ENCODE data around the gene IREB2. TPM values are rescaled to one million over a fixed set of nuclear protein-coding genes. Genes with fewer than 3 reads are reported as not detected.

The IREB2 gene
- total RNA-seq, 4 donors from 2014 or later = 25.6 to 87.5 (median 48.6) TPM

- Histone ChIP-seq H3K4me1 (peaks cover 8% of the 10 kb centered on the region), H3K9me3 (no peaks in the 10 kb centered on the region), H3K27me3 (peaks cover 6% of the 10 kb centered on the region), H3K27ac (no peak overlapping the region), H3K4me3 (no peak overlapping the region), H3K36me3 (no peaks in the 10 kb centered on the region)
- WGBS = 71% methylated on average over 3 of the region's 3 CpGs
- no peak for DNase-seq (ENCODE audit: low spot score in 2 of 2)
- TF ChIP-seq CTCF (IDR thresholded peaks at IDR 0.05) (no peak), POLR2A (IDR thresholded peaks at IDR 0.05) (no peak), POLR2AphosphoS5 (IDR thresholded peaks at IDR 0.05) (no peak), EP300 (IDR thresholded peaks at IDR 0.05) (no peak)
Measured at GRCh38 chr15:78390826-78391225, 47.2 kb upstream of the IREB2 start.

GRCh38 chr15:78391781-78392180, 46.2 kb upstream of the IREB2 start:
- Histone ChIP-seq H3K27me3 (no peaks in the 10 kb centered on the region), H3K9me3 (no peaks in the 10 kb centered on the region), H3K27ac (no peak overlapping the region), H3K4me3 (no peak overlapping the region), H3K4me1 (peaks cover 10% of the 10 kb centered on the region), H3K36me3 (no peaks in the 10 kb centered on the region)
- no peak for TF ChIP-seq CTCF (IDR thresholded peaks at IDR 0.05)
- TF ChIP-seq POLR2A (IDR thresholded peaks at IDR 0.05) = no peak
- TF ChIP-seq POLR2AphosphoS5 (IDR thresholded peaks at IDR 0.05) = no peak
- no peak for TF ChIP-seq EP300 (IDR thresholded peaks at IDR 0.05)
- 97% methylated on average over 3 of the region's 3 CpGs for WGBS
- DNase-seq (ENCODE audit: low spot score in 2 of 2) = no peak

- TF ChIP-seq POLR2AphosphoS5 (IDR thresholded peaks at IDR 0.05) = no peak
- no peak for TF ChIP-seq POLR2A (IDR thresholded peaks at IDR 0.05)
- no peak for TF ChIP-seq EP300 (IDR thresholded peaks at IDR 0.05)
- WGBS = 71% methylated on average over 4 of the region's 4 CpGs
- Histone ChIP-seq H3K9me3 (no peaks in the 10 kb centered on the region), H3K27me3 (no peaks in the 10 kb centered on the region), H3K4me3 (no peak overlapping the region), H3K4me1 (peaks cover 17% of the 10 kb centered on the region), H3K36me3 (no peaks in the 10 kb centered on the region), H3K27ac (no peak overlapping the region)
- no peak for DNase-seq (ENCODE audit: low spot score in 2 of 2)
Measured at GRCh38 chr15:78392430-78392829, 45.6 kb upstream of the IREB2 start.

GRCh38 chr15:78393137-78393536, 44.9 kb upstream of the IREB2 start:
- H3K4me3 ChIP-seq = no peak overlapping the region
- DNase-seq (ENCODE audit: low spot score in 2 of 2) = no peak
- no peaks in the 10 kb centered on the region for H3K36me3 ChIP-seq
- H3K9me3 ChIP-seq = no peaks in the 10 kb centered on the region
- H3K4me1 ChIP-seq = peaks cover 18% of the 10 kb centered on the region
- TF ChIP-seq POLR2A (IDR thresholded peaks at IDR 0.05) (no peak), CTCF (IDR thresholded peaks at IDR 0.05) (no peak), POLR2AphosphoS5 (IDR thresholded peaks at IDR 0.05) (no peak), EP300 (IDR thresholded peaks at IDR 0.05) (no peak)
- H3K27me3 ChIP-seq = no peaks in the 10 kb centered on the region
- 78% methylated on average over 1 of the region's 1 CpG for WGBS
- no peak overlapping the region for H3K27ac ChIP-seq

GRCh38 chr15:78394026-78394425, 44.0 kb upstream of the IREB2 start:
- Histone ChIP-seq H3K27me3 (no peaks in the 10 kb centered on the region), H3K4me3 (no peak overlapping the region), H3K36me3 (no peaks in the 10 kb centered on the region), H3K9me3 (no peaks in the 10 kb centered on the region), H3K4me1 (peaks cover 18% of the 10 kb centered on the region), H3K27ac (no peak overlapping the region)
- WGBS = 97% methylated on average over 3 of the region's 3 CpGs
- TF ChIP-seq CTCF (IDR thresholded peaks at IDR 0.05) (no peak), POLR2AphosphoS5 (IDR thresholded peaks at IDR 0.05) (no peak), POLR2A (IDR thresholded peaks at IDR 0.05) (no peak), EP300 (IDR thresholded peaks at IDR 0.05) (no peak)
- DNase-seq (ENCODE audit: low spot score in 2 of 2) = no peak

Data from suprapubic skin (tissue), 4 donors.